Stomach (tissue), 4 donors: Measurements from ENCODE around the gene NFATC2.

ENCODE experiments used
- CTCF ChIP-seq, 7 experiments: fragments of 450-650 bp in 4 of 7; fragments of 200-600 bp in 3 of 7; sonication (generic) in 3 of 7; IDR thresholded peaks; one replicate each; pipeline ENCODE4 v1.5.1; 2016 to 2019; ENCODE audit warnings: antibody characterized with exemption in 7 of 7, control low read depth in 2 of 7, mild to moderate bottlenecking in 1 of 7
- POLR2AphosphoS5 ChIP-seq, 3 donors: sonication (generic); formaldehyde crosslinking; IDR thresholded peaks; one replicate each; pipeline ENCODE4 v1.6.1; 2016; ENCODE audit warnings: antibody characterized with exemption in 3 of 3

GRCh38 chr20:51357543-51357942, 185.0 kb downstream of the NFATC2 start:
- TF ChIP-seq CTCF (IDR thresholded peaks at IDR 0.05) (no peak), POLR2AphosphoS5 (IDR thresholded peaks at IDR 0.05) (no peak)
